GM12878 (cell line): ENCODE measurements around the gene USP10. TPM values are rescaled to one million over a fixed set of nuclear protein-coding genes. Genes with fewer than 3 reads are reported as not detected.

Experiments used
- ATAC-seq: fragments of 200-7000 bp; cut with Tn5 transposase; 3 replicates; pipeline ENCODE4 v1.9.1; 2020; ENCODE audit warnings: mild to moderate bottlenecking, moderate library complexity
- BruUV-seq: library from RNA; stranded (reverse); fragments of 400-500 nt; replicated peaks from 2 replicates; lab custom pipeline; 2021; lab: Mats Ljungman, UMichigan
- CTCF ChIA-PET: fragments of 300-600 bp; sonication (Branson Sonifier 250); formaldehyde crosslinking; extraction: SDS; loops from one replicate; lab custom pipeline; 2021; ENCODE audit warnings: inconsistent platforms; lab: Yijun Ruan, JAX
- POLR2A ChIA-PET: fragments of 350-600 bp; formaldehyde crosslinking; extraction: SDS; loops from one replicate; lab custom pipeline; 2021; ENCODE audit warnings: inconsistent platforms; lab: Charles Lee
- RAD21 ChIA-PET: fragments of 300-600 bp; sonication (Branson Sonifier 250); formaldehyde crosslinking; loops from one replicate; lab custom pipeline; 2023; ENCODE audit warnings: antibody characterized with exemption; ENCODE audit not compliant: unreplicated experiment; lab: Charles Lee
- SMC1A ChIA-PET: fragments of 300-600 bp; sonication (Branson Sonifier 250); formaldehyde crosslinking; loops from one replicate; lab custom pipeline; 2023; ENCODE audit not compliant: unreplicated experiment, uncharacterized antibody; lab: Charles Lee
- DNase-seq: peaks from one replicate; pipeline ENCODE4 v3.0.0-alpha.2; 2011; ENCODE audit warnings: low read depth, low spot score
- FAIRE-seq: peaks from 3 replicates; lab custom pipeline; 2011; peaks lifted over from hg19 to GRCh38; lab: Jason Lieb, UNC
- H2AFZ ChIP-seq: 2 replicates; pipeline ENCODE4 v1.6.0; 2011; ENCODE audit warnings: low read depth, low read length, control low read depth; ENCODE audit not compliant: control insufficient read depth
- H3K27ac ChIP-seq: 2 replicates; pipeline ENCODE4 v1.5.1; 2011; ENCODE audit warnings: control low read depth; ENCODE audit not compliant: control insufficient read depth, insufficient read depth
- H3K27me3 ChIP-seq, 2 experiments: replicated peaks in 1 of 2; 2 replicates each; pipeline versions ENCODE4 v1.6.0 to v1.6.1; 2011; ENCODE audit warnings: low read length in 1 of 2; ENCODE audit not compliant: control insufficient read depth in 2 of 2, insufficient read depth in 2 of 2
- H3K36me3 ChIP-seq, 2 experiments: 2 replicates each; pipeline ENCODE4 v1.5.1; 2011; ENCODE audit warnings: low read length in 1 of 2; ENCODE audit not compliant: control insufficient read depth in 2 of 2, insufficient read depth in 2 of 2
- H3K4me1 ChIP-seq: 2 replicates; pipeline ENCODE4 v1.6.1; 2011; ENCODE audit warnings: mild to moderate bottlenecking, low read length, moderate library complexity, mixed read lengths; ENCODE audit not compliant: control insufficient read depth, insufficient read depth
- H3K4me2 ChIP-seq: 2 replicates; pipeline ENCODE4 v1.6.0; 2011; ENCODE audit warnings: control low read depth; ENCODE audit not compliant: control insufficient read depth, insufficient read depth
- H3K4me3 ChIP-seq: fragments of 200-600 bp; sonication (generic); 2 replicates; pipeline ENCODE4 v1.5.1; 2016
- H3K79me2 ChIP-seq: 2 replicates; pipeline ENCODE4 v1.6.0; 2011; ENCODE audit warnings: low read length; ENCODE audit not compliant: control insufficient read depth, insufficient read depth
- H3K9ac ChIP-seq: 2 replicates; pipeline ENCODE4 v1.8.0; 2011; ENCODE audit warnings: low read length, control low read depth, mixed read lengths; ENCODE audit not compliant: control insufficient read depth, insufficient read depth
- H3K9me3 ChIP-seq: replicated peaks from 3 replicates; pipeline ENCODE4 v1.5.1; 2011; ENCODE audit warnings: mild to moderate bottlenecking, low read length; ENCODE audit not compliant: control insufficient read depth, insufficient read depth
- H4K20me1 ChIP-seq: 2 replicates; pipeline ENCODE4 v1.6.0; 2011; ENCODE audit not compliant: control insufficient read depth, insufficient read depth
- ATF7 ChIP-seq: fragments of 450-650 bp; IDR thresholded peaks from 2 replicates; pipeline ENCODE4 v1.6.1; 2016; ENCODE audit warnings: low read depth, mild to moderate bottlenecking
- CREM ChIP-seq: IDR thresholded peaks from 2 replicates; pipeline ENCODE4 v1.6.1; 2014; ENCODE audit warnings: antibody characterized with exemption, low read depth
- ELK1 ChIP-seq: IDR thresholded peaks from 2 replicates; pipeline ENCODE4 v1.6.1; 2012; ENCODE audit warnings: low read depth, low read length, improper control_type of control experiment
- EZH2 ChIP-seq: IDR thresholded peaks from 2 replicates; pipeline ENCODE4 v1.6.1; 2012; ENCODE audit warnings: low read depth, mild to moderate bottlenecking, control low read depth, inconsistent platforms, low read length, borderline replicate concordance; ENCODE audit not compliant: control insufficient read depth
- GATAD2B ChIP-seq: fragments of 450-650 bp; conservative IDR thresholded peaks from 2 replicates; pipeline ENCODE4 v1.6.1; 2017; ENCODE audit warnings: low read depth, mild to moderate bottlenecking, moderate library complexity
- HSF1 ChIP-seq: fragments of 150-350 bp; IDR thresholded peaks from 2 replicates; pipeline ENCODE4 v1.6.1; 2014; ENCODE audit warnings: mild to moderate bottlenecking, low read depth, low read length
- IRF4 ChIP-seq: IDR thresholded peaks from 2 replicates; pipeline ENCODE4 v1.6.1; 2011; ENCODE audit warnings: low read depth, low read length
- MYC ChIP-seq: IDR thresholded peaks from 2 replicates; pipeline ENCODE4 v1.6.1; 2011; ENCODE audit warnings: mild to moderate bottlenecking, low read length, moderate library complexity, inconsistent platforms; ENCODE audit not compliant: insufficient read depth, insufficient replicate concordance, insufficient read length, severe bottlenecking
- PBX3 ChIP-seq: IDR thresholded peaks from 2 replicates; pipeline ENCODE4 v1.6.1; 2011; ENCODE audit warnings: mild to moderate bottlenecking, low read depth, low read length, moderate library complexity; ENCODE audit not compliant: insufficient replicate concordance
- RUNX3 ChIP-seq: IDR thresholded peaks from 2 replicates; pipeline ENCODE4 v1.6.1; 2012; ENCODE audit warnings: low read length, inconsistent platforms
- SREBF1 ChIP-seq: IDR thresholded peaks from 2 replicates; pipeline ENCODE4 v1.6.1; 2012; ENCODE audit warnings: mild to moderate bottlenecking, low read length
- TCF12 ChIP-seq: IDR thresholded peaks from 2 replicates; pipeline ENCODE4 v1.6.1; 2011; ENCODE audit warnings: low read depth, mild to moderate bottlenecking, low read length
- TCF7 ChIP-seq: IDR thresholded peaks from 2 replicates; pipeline ENCODE4 v1.6.1; 2014; ENCODE audit warnings: antibody characterized with exemption, borderline replicate concordance
- in situ Hi-C: fragments of 300-500 bp; cut with MboI; formaldehyde crosslinking; loops from 9 replicates; pipeline ENCODE4 v1.14.3; 2018; ENCODE audit warnings: mixed read lengths
- intact Hi-C: fragments of 100-400 bp; cut with micrococcal nuclease; formaldehyde crosslinking; loops from one replicate; pipeline ENCODE4 v1.14.2; 2022; ENCODE audit not compliant: unreplicated experiment
- polyA plus RNA-seq, 11 experiments: library from polyadenylated mRNA; depleted of rRNA in 4 of 11; unstranded in 6 of 11; stranded (reverse) in 5 of 11; fragments of >200 nt; fragmentation: Nextera tagmentation in 4 of 11; fragmentation: Illumina TruSeq in 1 of 11; extraction: Ambion mirVana in 4 of 11; extraction: Trizol in 1 of 11; gene quantifications; 1 replicate in 1 of 11; 2 replicates in 10 of 11; pipeline versions ENCODE4 v1.2.1 to v1.2.3, GENCODE V29; 2011 to 2016; ENCODE audit warnings: inconsistent platforms in 2 of 11, missing spikeins in 2 of 11, low read depth in 1 of 11
- total RNA-seq, 4 experiments: library from RNA; depleted of rRNA in 3 of 4; stranded (reverse); fragments of >200 nt in 3 of 4; fragmentation: Illumina TruSeq in 1 of 4; extraction: Trizol in 1 of 4; gene quantifications; 2 replicates each; pipeline versions ENCODE4 v1.2.1 to v1.2.3, GENCODE V29; 2013 to 2021
- TF ChIP-seq, protein P1 (sequence below): IDR thresholded peaks from 2 replicates; pipeline ENCODE4 v1.6.1; 2012; ENCODE audit warnings: low read length, inconsistent platforms
- TF ChIP-seq, protein P2 (sequence below): fragments of 450-650 bp; IDR thresholded peaks from 2 replicates; pipeline ENCODE4 v1.6.1; 2016; ENCODE audit warnings: mild to moderate bottlenecking

The USP10 gene
- total and polyA plus RNA-seq, 10 of the 15 experiments (the other 5 are each of a cell fraction or from before 2014, with no cell fraction given): 46.1 to 160 (median 105) TPM

- H3K36me3 ChIP-seq: peaks cover 5 to 9% of the 10 kb centered on the region in 2 experiments; a peak in 3 of 4 replicates
- ChIA-PET POLR2A (interaction anchor here (1.0 to 1.7 kb wide), 3 partner anchors 51 to 201 kb away, joined by 3 to 6 read pairs (median 5); no protein-coding TSS in a partner anchor), RAD21 (interaction anchor here (0.9 to 8.1 kb wide), 5 partner anchors 12 to 218 kb away, joined by 3 to 84 read pairs (median 52); no protein-coding TSS in a partner anchor), CTCF (interaction anchor here (0.5 to 12.5 kb wide), 8 partner anchors 13 to 219 kb away, joined by 3 to 239 read pairs (median 32); no protein-coding TSS in a partner anchor), SMC1A (interaction anchor here (0.9 to 11.2 kb wide), 8 partner anchors 15 to 219 kb away, joined by 3 to 142 read pairs (median 8); no protein-coding TSS in a partner anchor)
- 0 out of 2 replicates have a peak, but pooled peaks cover 4% of the 10 kb centered on the region for H4K20me1 ChIP-seq
- in situ Hi-C loops (loop anchor here (5.0 kb wide), 1 partner anchor 220 kb away; no protein-coding TSS in a partner anchor), intact Hi-C loops (loop anchor here (10.0 kb wide), 1 partner anchor 143 kb away; no protein-coding TSS in a partner anchor)
- peaks cover 77% of the 10 kb centered on the region for H3K79me2 ChIP-seq
- peak overlapping the region; percentile 56 for H3K27ac ChIP-seq
- no peaks in the 10 kb centered on the region for H3K27me3 ChIP-seq
- H3K9me3 ChIP-seq: no peaks in the 10 kb centered on the region
- peak; percentile 83 for ATAC-seq
- H3K9ac ChIP-seq: no peak overlapping the region
- H3K4me1 ChIP-seq: peaks cover 54% of the 10 kb centered on the region
- no TSS peak for BruUV-seq
- H3K4me3 ChIP-seq: peak overlapping the region; percentile 28; the same call in 1 of the 2 replicates
- peak overlapping the region; percentile 58 for H3K4me2 ChIP-seq
- H2AFZ ChIP-seq: no peak overlapping the region
- FAIRE-seq: peak; percentile 62
- DNase-seq: peak; percentile 70
- no peak for TF ChIP-seq TCF12
- TF ChIP-seq SREBF1: no peak
- TF ChIP-seq ATF7: no peak
- peak; percentile 35 for TF ChIP-seq PBX3
- TF ChIP-seq GATAD2B: no peak
- 0 out of 2 replicates have a peak, but pooled peaks have one; percentile 25 for TF ChIP-seq TCF7
- TF ChIP-seq, protein P1, sequence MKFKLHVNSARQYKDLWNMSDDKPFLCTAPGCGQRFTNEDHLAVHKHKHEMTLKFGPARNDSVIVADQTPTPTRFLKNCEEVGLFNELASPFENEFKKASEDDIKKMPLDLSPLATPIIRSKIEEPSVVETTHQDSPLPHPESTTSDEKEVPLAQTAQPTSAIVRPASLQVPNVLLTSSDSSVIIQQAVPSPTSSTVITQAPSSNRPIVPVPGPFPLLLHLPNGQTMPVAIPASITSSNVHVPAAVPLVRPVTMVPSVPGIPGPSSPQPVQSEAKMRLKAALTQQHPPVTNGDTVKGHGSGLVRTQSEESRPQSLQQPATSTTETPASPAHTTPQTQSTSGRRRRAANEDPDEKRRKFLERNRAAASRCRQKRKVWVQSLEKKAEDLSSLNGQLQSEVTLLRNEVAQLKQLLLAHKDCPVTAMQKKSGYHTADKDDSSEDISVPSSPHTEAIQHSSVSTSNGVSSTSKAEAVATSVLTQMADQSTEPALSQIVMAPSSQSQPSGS: peak; percentile 56; the same call in 1 of the 2 replicates
- TF ChIP-seq MYC: no peak
- TF ChIP-seq ELK1: no peak
- peak; percentile 55 for TF ChIP-seq CREM
- TF ChIP-seq RUNX3: no peak; the same call in 1 of the 2 replicates
- no peak for TF ChIP-seq HSF1
- peak; percentile 79; the same call in 1 of the 2 replicates for TF ChIP-seq IRF4
- TF ChIP-seq, protein P2, sequence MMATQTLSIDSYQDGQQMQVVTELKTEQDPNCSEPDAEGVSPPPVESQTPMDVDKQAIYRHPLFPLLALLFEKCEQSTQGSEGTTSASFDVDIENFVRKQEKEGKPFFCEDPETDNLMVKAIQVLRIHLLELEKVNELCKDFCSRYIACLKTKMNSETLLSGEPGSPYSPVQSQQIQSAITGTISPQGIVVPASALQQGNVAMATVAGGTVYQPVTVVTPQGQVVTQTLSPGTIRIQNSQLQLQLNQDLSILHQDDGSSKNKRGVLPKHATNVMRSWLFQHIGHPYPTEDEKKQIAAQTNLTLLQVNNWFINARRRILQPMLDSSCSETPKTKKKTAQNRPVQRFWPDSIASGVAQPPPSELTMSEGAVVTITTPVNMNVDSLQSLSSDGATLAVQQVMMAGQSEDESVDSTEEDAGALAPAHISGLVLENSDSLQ: peak; percentile 51
- no peak for TF ChIP-seq EZH2
Measured at GRCh38 chr16:84751947-84752346, 52.1 kb downstream of the USP10 start.
